HG02623 (cell line): ENCODE measurements around the gene SSBP3.
"Not testable (repeated sequence)": the region's sequence is repeated elsewhere in the genome, so short reads cannot be mapped to it uniquely, and the experiment has no call there.

Experiments used
- ATAC-seq: cut with Tn5 transposase; IDR thresholded peaks from one replicate; pipeline ENCODE4 v1.9.1; 2021; ENCODE audit warnings: moderate library complexity; ENCODE audit not compliant: unreplicated experiment

Gene SSBP3

GRCh38 chr1:54406339-54407153, at the start of gene SSBP3:
Gene SSBP3 (minus strand): TSS chr1:54406394.
- peak; percentile 85 for ATAC-seq

GRCh38 chr1:54453509-54453908, 47.3 kb upstream of the SSBP3 start:
- no peak for ATAC-seq

GRCh38 chr1:54453022-54453421, 46.8 kb upstream of the SSBP3 start:
- no peak for ATAC-seq

- ATAC-seq: not testable (repeated sequence)
These were observed 43.2 kb upstream of the SSBP3 start for GRCh38 chr1:54449431-54449830.

- ATAC-seq: not testable (repeated sequence)
These were observed 42.6 kb upstream of the SSBP3 start for GRCh38 chr1:54448801-54449200.

GRCh38 chr1:54447081-54447480, 40.9 kb upstream of the SSBP3 start:
- ATAC-seq: not testable (repeated sequence)

- ATAC-seq: no peak
These were observed 36.0 kb upstream of the SSBP3 start for GRCh38 chr1:54442185-54442584.

- no peak for ATAC-seq
These were observed 33.5 kb upstream of the SSBP3 start for GRCh38 chr1:54439550-54440223.

- no peak for ATAC-seq
These were observed 31.6 kb upstream of the SSBP3 start for GRCh38 chr1:54437783-54438182.

- no peak for ATAC-seq
These were observed 30.6 kb upstream of the SSBP3 start for GRCh38 chr1:54436826-54437225.

- no peak for ATAC-seq
These were observed 23.6 kb upstream of the SSBP3 start for GRCh38 chr1:54429838-54430237.

GRCh38 chr1:54428837-54429518, 22.8 kb upstream of the SSBP3 start:
- ATAC-seq: no peak

GRCh38 chr1:54425152-54425584, 19.0 kb upstream of the SSBP3 start:
- no peak for ATAC-seq

- ATAC-seq: no peak
These were observed 18.2 kb upstream of the SSBP3 start for GRCh38 chr1:54424398-54424797.

- no peak for ATAC-seq
These were observed 14.9 kb upstream of the SSBP3 start for GRCh38 chr1:54421101-54421504.

- not testable (repeated sequence) for ATAC-seq
These were observed 12.4 kb upstream of the SSBP3 start for GRCh38 chr1:54418598-54418997.

- ATAC-seq: no peak
These were observed 10.9 kb upstream of the SSBP3 start for GRCh38 chr1:54417123-54417522.

GRCh38 chr1:54416435-54416834, 10.2 kb upstream of the SSBP3 start:
- ATAC-seq: no peak

GRCh38 chr1:54415991-54416390, 9.8 kb upstream of the SSBP3 start:
- no peak for ATAC-seq

- ATAC-seq: no peak
These were observed 9.3 kb upstream of the SSBP3 start for GRCh38 chr1:54415533-54415932.

GRCh38 chr1:54413732-54414131, 7.5 kb upstream of the SSBP3 start:
- ATAC-seq: no peak

- ATAC-seq: no peak
These were observed 7.1 kb upstream of the SSBP3 start for GRCh38 chr1:54413295-54413694.
